Activated naive CD8-positive, alpha-beta T cell treated with anti-CD3 and anti-CD28 coated beads for 36 hours (primary cell): Measurements from ENCODE around the gene TSPAN4. TPM values are rescaled to one million over a fixed set of nuclear protein-coding genes. Genes with fewer than 3 reads are reported as not detected.

Source experiments
- DNase-seq: peaks from one replicate; pipeline ENCODE4 v3.0.0; 2021
- H3K27ac Mint-ChIP-seq: one replicate; pipeline ENCODE4 v1.8.0; 2022; ENCODE audit warnings: mild to moderate bottlenecking, moderate library complexity, mixed read lengths
- H3K27me3 Mint-ChIP-seq: one replicate; pipeline ENCODE4 v1.8.0; 2022; ENCODE audit warnings: mild to moderate bottlenecking, mixed read lengths
- H3K36me3 Mint-ChIP-seq: one replicate; pipeline ENCODE4 v1.8.0; 2021; ENCODE audit warnings: mild to moderate bottlenecking, mixed read lengths
- H3K4me1 Mint-ChIP-seq: one replicate; pipeline ENCODE4 v1.8.0; 2021; ENCODE audit warnings: mixed read lengths
- H3K4me3 Mint-ChIP-seq: one replicate; pipeline ENCODE4 v1.8.0; 2022; ENCODE audit warnings: mild to moderate bottlenecking, moderate library complexity, mixed read lengths
- H3K9me3 Mint-ChIP-seq: one replicate; pipeline ENCODE4 v1.8.0; 2022; ENCODE audit warnings: mixed read lengths
- total RNA-seq, 2 experiments: library from RNA; stranded (reverse); gene quantifications; one replicate each; pipeline ENCODE4 v1.2.3, GENCODE V29; 2021

TSPAN4 gene
- total RNA-seq, 2 experiments from 2014 or later, result 12.8 to 16.2 TPM

DNA sequence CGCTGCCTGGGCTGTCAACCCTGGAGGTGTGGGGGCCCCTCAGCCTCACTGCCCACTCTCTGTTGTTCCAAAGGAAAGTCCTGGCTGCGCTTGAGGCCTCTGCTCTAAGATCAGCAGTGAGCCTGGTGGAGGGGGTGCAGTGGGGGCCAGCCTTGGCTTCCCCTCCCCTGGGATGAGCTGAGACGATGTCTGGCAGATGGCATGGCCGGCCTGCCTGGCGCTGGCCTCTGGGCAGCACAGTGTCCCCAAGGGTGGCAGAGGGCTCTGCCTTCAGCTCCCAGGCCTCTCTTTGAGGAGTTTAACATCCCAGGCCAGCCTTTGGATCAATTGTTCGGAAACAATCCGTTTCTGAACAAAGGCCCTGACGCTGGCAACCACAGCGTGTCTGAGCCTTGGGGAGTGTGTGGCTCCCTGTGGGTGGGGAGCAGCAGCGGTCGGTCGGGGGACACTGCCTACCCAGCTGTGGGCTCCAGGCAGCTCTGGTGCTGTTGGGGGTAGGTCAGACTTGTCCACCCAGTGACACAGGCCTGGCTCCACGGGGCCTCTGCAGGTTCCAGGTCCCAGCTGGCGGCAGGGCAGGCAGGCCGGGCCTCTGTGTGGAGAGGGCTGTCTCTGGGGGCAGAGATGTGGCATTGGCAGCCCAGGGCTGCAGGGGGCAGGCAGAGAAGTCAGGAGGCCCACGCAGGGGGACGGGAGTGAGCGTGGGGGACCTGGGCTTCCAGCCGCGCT is 12.1 kb downstream of the TSPAN4 start:
- no peak overlapping the region for H3K4me3 Mint-ChIP-seq
- no peaks in the 10 kb centered on the region for H3K27me3 Mint-ChIP-seq
- no peaks in the 10 kb centered on the region for H3K36me3 Mint-ChIP-seq
- DNase-seq, result no peak
- peaks cover 2% of the 10 kb centered on the region for H3K4me1 Mint-ChIP-seq
- H3K9me3 Mint-ChIP-seq, result no peaks in the 10 kb centered on the region
- H3K27ac Mint-ChIP-seq, result no peak overlapping the region

DNA sequence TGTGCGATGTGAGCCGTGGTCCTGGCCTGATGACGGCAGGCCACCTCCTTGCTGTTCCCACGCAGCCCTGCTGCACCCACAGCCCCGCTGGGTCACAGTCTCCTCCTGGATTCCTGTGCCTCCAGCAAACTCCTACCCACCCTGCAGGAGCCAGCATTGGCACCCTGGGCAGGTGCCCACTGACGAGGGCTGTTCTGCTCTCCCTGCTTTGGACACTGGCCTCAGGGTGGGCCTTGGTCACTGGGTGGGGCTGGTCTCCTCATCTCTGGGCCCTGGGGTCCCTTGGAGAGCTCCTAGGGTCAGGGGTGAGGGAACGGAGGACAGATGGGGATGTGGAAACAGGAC is 12.7 kb downstream of the TSPAN4 start:
- Mint-ChIP-seq H3K36me3 (no peaks in the 10 kb centered on the region), H3K4me3 (no peak overlapping the region), H3K4me1 (peaks cover 2% of the 10 kb centered on the region), H3K9me3 (no peaks in the 10 kb centered on the region), H3K27me3 (no peaks in the 10 kb centered on the region), H3K27ac (no peak overlapping the region)
- no peak for DNase-seq

DNA sequence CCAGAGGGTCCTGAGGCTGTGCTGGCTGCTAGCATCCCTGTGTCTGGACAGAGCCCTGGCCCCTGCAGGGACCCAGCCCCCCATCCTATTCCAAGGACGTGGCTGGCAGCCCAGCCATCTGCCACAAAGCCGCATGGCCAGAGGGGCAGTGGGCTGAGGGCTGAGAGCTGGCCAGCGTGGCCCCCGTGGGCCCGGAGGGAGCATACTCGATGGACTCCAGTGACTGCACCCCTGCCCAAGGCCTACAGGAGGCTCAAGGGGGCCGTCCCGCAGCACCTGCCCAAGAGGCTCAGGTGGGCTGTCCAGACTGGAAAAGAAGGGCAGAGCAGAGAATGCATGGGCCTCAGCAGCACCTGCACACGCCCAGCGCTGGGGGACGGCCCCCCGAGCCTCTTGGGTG is 13.1 kb downstream of the TSPAN4 start:
- Mint-ChIP-seq H3K4me1 (peaks cover 2% of the 10 kb centered on the region), H3K9me3 (no peaks in the 10 kb centered on the region), H3K4me3 (no peak overlapping the region)

DNA sequence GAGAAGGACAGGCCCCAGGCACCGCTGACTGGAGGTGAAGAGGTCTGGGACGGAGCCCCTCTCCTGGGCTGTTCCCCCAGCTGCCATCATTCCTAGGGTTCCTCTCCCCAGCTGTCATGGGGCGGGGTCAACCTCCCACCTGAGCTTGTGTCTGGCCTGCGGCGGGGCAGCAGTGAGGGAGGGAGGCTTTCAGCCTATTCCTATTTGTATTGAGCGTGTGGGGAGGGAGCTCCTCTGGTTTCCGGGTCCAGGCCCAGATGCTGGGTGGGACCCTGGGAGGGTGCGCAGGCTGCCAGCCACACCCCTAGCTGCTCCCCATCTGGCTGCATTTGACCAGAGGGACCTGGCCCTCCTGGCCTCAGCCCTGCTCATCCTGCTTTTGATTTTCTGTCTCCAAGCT is 13.7 kb downstream of the TSPAN4 start:
- Mint-ChIP-seq H3K27me3 (no peaks in the 10 kb centered on the region), H3K4me1 (peaks cover 2% of the 10 kb centered on the region), H3K27ac (no peak overlapping the region), H3K9me3 (no peaks in the 10 kb centered on the region), H3K4me3 (no peak overlapping the region), H3K36me3 (no peaks in the 10 kb centered on the region)
- no peak for DNase-seq

More for the DNA sequence above, 13.1 kb downstream of the TSPAN4 start:
- Mint-ChIP-seq H3K27me3 (no peaks in the 10 kb centered on the region), H3K36me3 (no peaks in the 10 kb centered on the region), H3K27ac (no peak overlapping the region)
- no peak for DNase-seq

DNA sequence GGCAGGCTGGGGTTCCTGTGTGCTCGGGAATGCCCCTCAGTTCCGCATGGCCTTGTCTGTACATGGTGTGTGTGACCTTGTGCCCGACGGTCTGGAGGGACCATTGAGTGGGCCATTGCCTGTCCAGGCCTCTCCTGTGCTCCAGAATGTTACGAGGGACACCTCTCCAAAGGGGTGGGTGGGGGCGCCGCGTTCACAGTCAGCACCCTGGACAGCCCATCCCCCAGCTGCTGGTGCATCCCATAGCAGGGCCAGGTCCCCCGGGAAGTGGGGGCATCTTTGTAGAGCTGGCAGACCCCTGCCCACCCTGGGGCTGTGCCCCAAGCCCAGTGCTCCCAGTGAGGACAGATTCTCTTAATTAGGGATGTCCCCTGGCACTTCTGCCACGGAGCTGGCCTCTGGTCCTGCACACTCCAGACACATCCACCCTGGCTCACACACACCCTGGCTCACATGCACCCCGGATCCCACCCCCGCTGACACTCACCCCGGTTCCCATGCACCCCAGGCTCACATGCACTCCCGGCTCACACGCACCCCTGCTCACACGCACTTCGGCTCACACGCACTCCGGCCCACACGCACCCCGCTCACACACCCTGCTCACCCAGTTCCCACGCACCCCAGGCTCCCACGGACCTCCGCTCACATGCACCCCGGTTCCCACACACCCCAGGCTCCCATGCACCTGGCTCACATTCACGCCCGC is 15.6 kb downstream of the TSPAN4 start:
- peaks cover 2% of the 10 kb centered on the region for H3K4me1 Mint-ChIP-seq
- no peaks in the 10 kb centered on the region for H3K27me3 Mint-ChIP-seq
- no peaks in the 10 kb centered on the region for H3K36me3 Mint-ChIP-seq
- no peak overlapping the region for H3K4me3 Mint-ChIP-seq
- H3K27ac Mint-ChIP-seq, result no peak overlapping the region
- no peaks in the 10 kb centered on the region for H3K9me3 Mint-ChIP-seq
- no peak for DNase-seq

DNA sequence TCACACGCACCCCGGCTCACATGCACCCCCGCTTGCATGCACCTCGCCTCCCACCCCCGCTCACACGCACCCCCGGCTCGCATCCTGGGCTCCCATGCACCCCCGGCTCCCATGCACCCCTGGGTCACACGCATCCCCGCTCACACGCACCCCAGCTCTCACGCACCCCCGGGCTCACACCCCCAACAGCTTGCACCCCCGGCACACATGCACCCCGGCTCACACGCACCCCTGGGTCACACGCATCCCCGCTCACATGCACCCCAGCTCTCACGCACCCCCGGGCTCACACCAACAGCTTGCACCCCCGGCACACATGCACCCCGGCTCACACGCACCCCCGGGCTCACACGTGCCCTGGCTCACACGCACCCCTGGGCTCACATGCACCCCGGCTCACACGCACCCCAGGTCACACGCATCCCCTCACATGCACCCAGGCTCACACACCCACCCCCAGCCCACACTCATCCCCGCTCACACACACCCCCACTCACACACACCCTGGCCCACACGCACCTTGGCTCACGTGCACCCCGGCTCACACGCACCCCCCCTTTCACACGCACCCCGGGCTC is 16.2 kb downstream of the TSPAN4 start:
- peaks cover 2% of the 10 kb centered on the region for H3K4me1 Mint-ChIP-seq
- H3K4me3 Mint-ChIP-seq, result no peak overlapping the region
- no peaks in the 10 kb centered on the region for H3K27me3 Mint-ChIP-seq
- no peak overlapping the region for H3K27ac Mint-ChIP-seq
- no peak for DNase-seq
- H3K9me3 Mint-ChIP-seq, result no peaks in the 10 kb centered on the region
- H3K36me3 Mint-ChIP-seq, result no peaks in the 10 kb centered on the region

DNA sequence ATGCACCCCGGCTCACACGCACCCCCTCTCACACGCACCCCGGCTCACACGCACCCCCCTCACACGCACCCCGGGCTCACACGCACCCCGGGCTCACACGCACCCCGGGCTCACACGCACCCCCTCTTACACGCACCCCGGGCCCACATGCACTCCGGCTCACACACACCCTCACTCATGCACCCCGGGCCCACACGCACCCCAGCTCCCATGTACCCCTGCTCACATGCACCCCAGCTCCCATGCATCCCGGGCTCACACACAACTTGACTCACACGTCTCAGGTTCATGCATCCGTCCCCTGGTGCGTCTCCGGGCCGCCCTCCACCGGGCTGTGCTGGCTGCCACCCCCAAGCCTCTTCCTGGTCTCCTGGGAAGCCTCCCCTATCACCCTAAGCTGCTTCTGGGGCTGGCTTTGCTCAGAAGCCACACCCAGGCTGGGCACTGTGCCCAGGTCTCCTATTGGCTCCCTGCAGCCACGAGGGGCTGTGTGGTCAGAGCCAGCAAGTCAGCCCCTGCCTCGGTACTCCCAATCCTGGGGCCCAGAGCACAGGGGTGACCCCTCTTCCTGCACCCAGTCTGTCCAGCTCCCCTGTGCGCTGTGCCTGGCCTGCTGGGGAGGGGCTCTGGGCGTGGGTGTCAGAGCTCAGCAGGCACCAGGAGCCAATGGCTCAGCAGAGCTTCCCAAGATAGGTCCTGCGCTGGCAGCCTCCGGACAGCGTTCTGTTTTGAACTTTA is 16.9 kb downstream of the TSPAN4 start:
- no peaks in the 10 kb centered on the region for H3K36me3 Mint-ChIP-seq
- no peak overlapping the region for H3K27ac Mint-ChIP-seq
- no peak for DNase-seq
- H3K4me1 Mint-ChIP-seq, result peaks cover 2% of the 10 kb centered on the region
- H3K4me3 Mint-ChIP-seq, result no peak overlapping the region
- H3K27me3 Mint-ChIP-seq, result no peaks in the 10 kb centered on the region
- H3K9me3 Mint-ChIP-seq, result no peaks in the 10 kb centered on the region

DNA sequence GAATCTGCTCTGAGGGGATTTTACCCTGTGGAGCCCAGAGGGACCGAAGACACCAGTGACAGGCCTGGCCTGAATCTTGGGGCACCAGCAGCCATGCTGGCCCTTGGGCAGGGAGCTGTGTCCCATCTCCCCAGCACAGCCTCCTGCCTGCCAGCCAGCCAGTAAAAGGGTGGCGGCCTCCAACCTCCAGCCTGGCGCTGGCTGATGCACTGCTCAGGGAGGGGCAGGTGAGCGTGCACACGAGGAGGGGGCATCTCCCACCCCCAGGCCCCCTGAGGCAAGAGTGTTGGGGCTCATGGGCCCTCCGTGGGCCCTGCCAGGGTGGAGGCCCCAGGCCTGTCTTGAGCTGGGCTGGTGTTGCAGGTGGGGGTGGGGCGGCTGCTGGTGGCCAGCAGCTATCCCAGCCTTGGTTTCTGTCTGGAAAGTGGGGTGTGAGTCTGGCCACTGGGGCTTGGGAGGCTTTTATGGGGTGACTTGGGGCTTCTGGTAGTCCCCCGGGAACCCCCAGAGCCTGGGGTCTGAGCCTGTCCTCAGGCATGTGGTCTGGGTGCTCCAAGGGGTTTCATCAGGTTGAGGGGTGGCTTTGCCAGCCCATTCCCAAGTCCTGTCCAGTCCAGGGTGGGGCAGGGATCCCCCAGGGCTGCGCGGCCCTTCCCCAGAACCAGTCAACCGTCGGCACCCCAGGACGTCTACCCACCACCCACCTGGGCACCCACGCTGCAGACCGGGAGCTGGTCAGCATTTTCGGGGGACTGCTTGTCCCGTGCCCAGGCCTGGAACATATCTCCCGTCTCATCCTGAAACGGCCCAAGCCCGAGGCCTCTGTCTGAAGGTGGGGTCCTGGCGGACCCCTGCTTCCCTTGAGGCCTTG is 17.8 kb downstream of the TSPAN4 start:
- peaks cover 2% of the 10 kb centered on the region for H3K4me1 Mint-ChIP-seq

DNA sequence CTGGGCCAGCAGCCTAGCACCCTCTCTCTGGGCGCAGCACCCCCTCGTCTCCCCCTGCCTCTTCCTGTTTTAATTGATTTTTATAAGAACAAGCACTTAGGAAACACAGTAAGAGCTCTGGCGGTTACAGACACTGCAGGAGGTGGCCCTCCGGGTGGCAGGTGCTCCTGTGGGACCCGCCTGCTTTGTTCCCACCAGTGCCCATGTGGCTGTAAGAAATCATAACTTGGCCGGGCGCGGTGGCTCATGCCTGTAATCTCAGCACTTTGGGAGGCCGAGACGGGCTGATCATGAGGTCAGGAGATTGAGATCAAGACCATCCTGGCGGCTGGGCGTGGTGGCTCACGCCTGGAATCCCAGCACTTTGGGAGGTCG is 18.4 kb downstream of the TSPAN4 start:
- no peak for DNase-seq
- H3K27ac Mint-ChIP-seq, result no peak overlapping the region
- H3K27me3 Mint-ChIP-seq, result no peaks in the 10 kb centered on the region
- H3K9me3 Mint-ChIP-seq, result no peaks in the 10 kb centered on the region
- H3K4me1 Mint-ChIP-seq, result peaks cover 2% of the 10 kb centered on the region
- no peaks in the 10 kb centered on the region for H3K36me3 Mint-ChIP-seq
- no peak overlapping the region for H3K4me3 Mint-ChIP-seq

More for the DNA sequence above, 17.8 kb downstream of the TSPAN4 start:
- DNase-seq, result no peak
- Mint-ChIP-seq H3K27ac (no peak overlapping the region), H3K4me3 (no peak overlapping the region), H3K27me3 (no peaks in the 10 kb centered on the region), H3K36me3 (no peaks in the 10 kb centered on the region), H3K9me3 (no peaks in the 10 kb centered on the region)

DNA sequence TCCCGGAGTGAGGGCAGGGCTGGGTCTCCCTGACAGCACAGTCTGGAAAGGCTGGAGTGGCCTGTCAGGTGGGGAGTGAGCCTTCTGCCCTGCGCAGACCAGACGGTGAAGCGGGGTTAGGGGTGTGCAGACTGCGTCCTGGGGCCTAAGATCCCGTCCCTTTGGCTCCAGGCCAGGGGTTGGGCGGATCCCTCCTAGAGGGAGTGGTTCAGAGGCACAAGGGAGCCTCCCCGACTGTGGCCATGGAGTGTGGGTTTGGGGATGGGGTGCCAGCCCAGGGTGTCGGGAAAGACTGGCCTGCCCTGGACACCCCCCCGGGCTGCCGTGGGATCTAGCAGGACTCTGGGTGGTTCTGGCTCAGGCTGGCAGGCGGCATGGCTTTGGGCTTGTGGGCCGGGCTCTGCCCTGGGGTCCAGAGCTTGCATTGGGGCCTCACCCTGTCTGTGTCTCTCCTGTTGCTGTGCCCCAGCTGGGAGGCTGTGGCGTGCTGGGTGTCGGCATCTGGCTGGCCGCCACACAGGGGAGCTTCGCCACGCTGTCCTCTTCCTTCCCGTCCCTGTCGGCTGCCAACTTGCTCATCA is 19.5 kb downstream of the TSPAN4 start:
- H3K9me3 Mint-ChIP-seq, result no peaks in the 10 kb centered on the region
- no peaks in the 10 kb centered on the region for H3K36me3 Mint-ChIP-seq
- DNase-seq, result no peak
- H3K27me3 Mint-ChIP-seq, result no peaks in the 10 kb centered on the region
- H3K27ac Mint-ChIP-seq, result no peak overlapping the region
- no peak overlapping the region for H3K4me3 Mint-ChIP-seq
- H3K4me1 Mint-ChIP-seq, result peaks cover 2% of the 10 kb centered on the region

DNA sequence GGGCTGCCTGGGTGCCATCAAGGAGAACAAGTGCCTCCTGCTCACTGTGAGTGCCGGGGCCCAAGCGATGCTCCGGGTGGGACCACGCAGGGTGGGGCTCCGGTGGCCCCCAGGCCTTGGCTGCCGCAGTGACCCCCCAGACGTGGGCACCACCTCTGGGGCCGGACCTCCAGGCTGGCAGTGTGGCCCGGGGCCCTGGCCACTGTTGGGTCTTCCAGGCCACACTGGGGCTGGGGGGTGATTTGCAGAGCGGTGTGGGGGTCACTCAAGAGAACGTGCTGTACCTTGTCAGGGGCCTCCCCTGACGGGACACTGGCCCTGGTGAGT is 20.0 kb downstream of the TSPAN4 start:
- H3K27me3 Mint-ChIP-seq, result no peaks in the 10 kb centered on the region
- DNase-seq, result no peak
- H3K4me1 Mint-ChIP-seq, result peaks cover 2% of the 10 kb centered on the region
- H3K9me3 Mint-ChIP-seq, result no peaks in the 10 kb centered on the region
- no peaks in the 10 kb centered on the region for H3K36me3 Mint-ChIP-seq
- no peak overlapping the region for H3K4me3 Mint-ChIP-seq
- H3K27ac Mint-ChIP-seq, result no peak overlapping the region

DNA sequence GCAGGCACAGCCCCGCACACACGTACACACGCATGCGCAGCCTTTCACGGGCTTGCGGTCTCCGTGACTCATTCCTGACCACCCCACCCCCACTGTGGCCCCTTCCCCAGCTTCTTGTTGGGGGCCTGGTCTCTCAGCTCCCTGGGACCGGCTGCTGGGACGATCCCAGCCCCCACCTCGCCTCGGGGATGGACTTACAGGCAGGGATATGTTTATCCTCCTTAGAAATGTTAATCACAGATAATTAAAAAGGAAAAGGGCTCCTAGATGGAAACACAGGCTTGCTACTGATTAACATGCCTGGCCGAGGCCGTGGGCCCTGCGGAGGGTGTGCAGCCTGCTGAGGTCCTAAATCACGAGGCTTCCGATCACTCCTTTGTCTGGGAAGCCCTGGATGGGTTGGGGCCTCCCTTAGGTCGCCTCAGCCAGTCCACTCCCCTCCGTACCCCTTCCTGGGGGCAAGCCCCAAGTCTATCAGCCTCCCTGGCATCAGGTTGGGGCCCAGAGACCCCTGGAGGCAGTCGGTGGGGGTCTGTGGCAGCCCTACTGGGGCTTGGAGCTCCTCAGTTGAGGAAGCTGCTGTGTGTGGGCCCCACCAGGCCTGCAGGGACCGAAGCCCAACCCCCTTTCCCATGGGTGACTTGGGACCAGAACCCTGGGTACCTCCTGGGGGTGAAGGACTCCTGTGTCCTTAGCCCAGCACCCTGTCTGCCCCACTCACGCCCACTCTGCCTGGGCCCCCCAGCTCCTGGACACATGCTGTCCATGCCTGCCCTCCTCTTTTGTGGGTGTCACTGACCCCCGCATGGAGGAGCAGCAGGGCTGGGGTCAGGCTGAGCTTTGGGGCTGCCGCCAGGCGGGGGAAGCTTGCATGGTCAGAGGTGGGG is 20.6 kb downstream of the TSPAN4 start:
- Mint-ChIP-seq H3K36me3 (no peaks in the 10 kb centered on the region), H3K4me3 (no peak overlapping the region), H3K27ac (no peak overlapping the region), H3K4me1 (peaks cover 2% of the 10 kb centered on the region), H3K27me3 (no peaks in the 10 kb centered on the region), H3K9me3 (no peaks in the 10 kb centered on the region)
- DNase-seq, result no peak

DNA sequence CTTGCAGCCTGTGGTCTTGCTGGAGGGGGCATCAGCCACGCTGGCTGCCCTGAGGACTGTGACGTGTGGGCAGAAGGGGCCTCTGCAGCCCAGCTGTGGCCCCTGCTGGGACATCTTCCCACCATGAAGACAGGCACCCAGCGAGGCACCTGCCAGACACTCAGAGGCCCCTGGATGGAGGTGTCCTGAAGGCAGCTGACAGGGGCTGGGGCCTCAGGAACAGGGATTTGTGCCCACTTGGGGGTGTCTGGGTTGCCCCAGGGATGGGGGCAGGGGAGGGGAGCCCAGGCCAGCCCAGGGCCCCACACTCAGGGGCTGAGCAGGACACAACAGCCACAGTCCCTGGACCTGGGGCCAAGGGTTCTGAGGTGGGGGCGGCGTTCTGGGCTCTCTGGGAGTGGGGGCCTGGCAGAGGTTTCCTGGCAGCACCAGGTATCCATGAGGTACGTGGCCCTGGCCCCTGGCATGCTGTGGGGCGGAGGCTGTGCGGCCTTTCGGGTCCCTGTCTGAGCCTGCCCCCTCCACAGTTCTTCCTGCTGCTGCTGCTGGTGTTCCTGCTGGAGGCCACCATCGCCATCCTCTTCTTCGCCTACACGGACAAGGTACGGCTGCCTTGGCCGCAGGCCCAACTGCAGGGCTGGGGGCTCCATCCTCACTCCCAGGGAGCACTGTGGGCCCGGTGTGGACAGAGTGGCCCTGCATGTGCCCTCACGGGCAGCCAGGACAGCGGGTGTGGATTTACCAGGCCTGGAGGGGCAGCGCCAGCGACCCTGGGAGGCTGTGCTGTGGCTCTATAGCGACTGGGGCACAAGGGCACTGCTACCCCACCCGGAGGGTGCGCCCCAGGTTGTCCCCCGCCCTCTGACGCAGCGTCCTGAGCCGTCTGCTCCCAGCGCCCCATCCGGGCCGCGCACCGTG is 21.5 kb downstream of the TSPAN4 start:
- Mint-ChIP-seq H3K9me3 (no peaks in the 10 kb centered on the region), H3K27ac (no peak overlapping the region), H3K4me1 (peaks cover 2% of the 10 kb centered on the region), H3K36me3 (no peaks in the 10 kb centered on the region), H3K27me3 (no peaks in the 10 kb centered on the region), H3K4me3 (no peak overlapping the region)
- no peak for DNase-seq
